ENCODE results near the gene GALC.
"Not testable (repeated sequence)": the region's sequence is repeated elsewhere in the genome, so short reads cannot be mapped to it uniquely, and the experiment has no call there.

Gene GALC

GRCh38 chr14:87992718-87993628, at the start of gene GALC:
Gene GALC, minus strand, starts transcription at chr14:87993182. Its CDS starts 18 bp downstream, at chr14:87993164.
- DNase-seq: peak; percentile 81

GRCh38 chr14:88040146-88040545, 47.2 kb upstream of the GALC start:
- DNase-seq: no peak

GRCh38 chr14:88039197-88039596, 46.2 kb upstream of the GALC start:
- no peak for DNase-seq

- no peak for DNase-seq
Observed at GRCh38 chr14:88037325-88037724, 44.3 kb upstream of the GALC start.

GRCh38 chr14:88036422-88036821, 43.4 kb upstream of the GALC start:
- no peak for DNase-seq

GRCh38 chr14:88034076-88034475, 41.1 kb upstream of the GALC start:
- no peak for DNase-seq

- DNase-seq: no peak
Observed at GRCh38 chr14:88032373-88032772, 39.4 kb upstream of the GALC start.

- no peak for DNase-seq
Observed at GRCh38 chr14:88030892-88031291, 37.9 kb upstream of the GALC start.

GRCh38 chr14:88030079-88030478, 37.1 kb upstream of the GALC start:
- no peak for DNase-seq

GRCh38 chr14:88029500-88029899, 36.5 kb upstream of the GALC start:
- no peak for DNase-seq

GRCh38 chr14:88026890-88027289, 33.9 kb upstream of the GALC start:
- no peak for DNase-seq

- no peak for DNase-seq
Observed at GRCh38 chr14:88025313-88025712, 32.3 kb upstream of the GALC start.

GRCh38 chr14:88024252-88025086, 31.5 kb upstream of the GALC start:
- not testable (repeated sequence) for DNase-seq

GRCh38 chr14:88023658-88024187, 30.7 kb upstream of the GALC start:
- peak; percentile 10 for DNase-seq

- DNase-seq: no peak
Observed at GRCh38 chr14:88017535-88017934, 24.6 kb upstream of the GALC start.

GRCh38 chr14:88016768-88017167, 23.8 kb upstream of the GALC start:
- DNase-seq: no peak

GRCh38 chr14:88013750-88014349, 20.9 kb upstream of the GALC start:
- peak; percentile 24 for DNase-seq

- no peak for DNase-seq
Observed at GRCh38 chr14:88012495-88012894, 19.5 kb upstream of the GALC start.

GRCh38 chr14:88010331-88010730, 17.3 kb upstream of the GALC start:
- DNase-seq: no peak

- DNase-seq: no peak
Observed at GRCh38 chr14:88009486-88009885, 16.5 kb upstream of the GALC start.

- DNase-seq: no peak
Observed at GRCh38 chr14:88008039-88008742, 15.2 kb upstream of the GALC start.

GRCh38 chr14:88007608-88008007, 14.6 kb upstream of the GALC start:
- DNase-seq: no peak

Measured in DMS153 (cell line).